A549 (cell line): Measurements from ENCODE around the gene PITPNB. TPM values are rescaled to one million over a fixed set of nuclear protein-coding genes. Genes with fewer than 3 reads are reported as not detected.

Experiments
- ATAC-seq, 2 experiments: fragments of 200-7000 bp in 1 of 2; fragments of >200 bp in 1 of 2; cut with Nextera tagmentation in 1 of 2; cut with Tn5 transposase in 1 of 2; 3 replicates each; pipeline versions ENCODE4 v1.8.0 to v1.9.1; 2018 to 2020; ENCODE audit warnings: mild to moderate bottlenecking in 1 of 2, moderate library complexity in 1 of 2
- CTCF ChIA-PET: fragments of 300-600 bp; sonication (Branson Sonifier 250); formaldehyde crosslinking; extraction: SDS; loops from one replicate; lab custom pipeline; 2021; ENCODE audit warnings: antibody characterized with exemption, inconsistent platforms; lab: Yijun Ruan, JAX
- POLR2A ChIA-PET: fragments of 350-600 bp; formaldehyde crosslinking; extraction: SDS; loops from one replicate; lab custom pipeline; 2021; ENCODE audit warnings: antibody characterized with exemption, inconsistent platforms; lab: Yijun Ruan, JAX
- DNase-seq, 2 experiments: peaks; one replicate each; pipeline versions ENCODE4 v3.0.0 to v3.0.0-alpha.2; 2011 to 2016; ENCODE audit warnings: low read depth in 1 of 2, low spot score in 1 of 2
- FAIRE-seq: peaks from 2 replicates; lab custom pipeline; 2011; peaks lifted over from hg19 to GRCh38; lab: Jason Lieb, UNC
- H3K27ac ChIP-seq, 2 experiments: fragments of >200 bp; sonication (Bioruptor Twin); formaldehyde crosslinking; 3 replicates each; pipeline ENCODE4 v1.5.1; 2016 to 2017
- H3K4me1 ChIP-seq: fragments of >200 bp; sonication (Bioruptor Twin); formaldehyde crosslinking; 3 replicates; pipeline ENCODE4 v1.6.1; 2016
- H3K4me2 ChIP-seq: fragments of >200 bp; sonication (Bioruptor Twin); formaldehyde crosslinking; 3 replicates; pipeline ENCODE4 v1.6.1; 2016
- H3K4me3 ChIP-seq: fragments of >200 bp; sonication (Bioruptor Twin); formaldehyde crosslinking; 3 replicates; pipeline ENCODE4 v1.5.1; 2016
- H3K9me3 ChIP-seq: fragments of >200 bp; sonication (Bioruptor Twin); formaldehyde crosslinking; 3 replicates; pipeline ENCODE4 v1.6.1; 2016
- CBX8 ChIP-seq: fragments of 200-600 bp; sonication (generic); IDR thresholded peaks from 2 replicates; pipeline ENCODE4 v1.6.1; 2016
- CHD4 ChIP-seq: fragments of 200-600 bp; sonication (generic); IDR thresholded peaks from 2 replicates; pipeline ENCODE4 v1.6.1; 2016; ENCODE audit warnings: antibody characterized with exemption, mild to moderate bottlenecking, borderline replicate concordance
- FOSB ChIP-seq: fragments of 250-450 bp; sonication (Bioruptor Pico); IDR thresholded peaks from 2 replicates; pipeline ENCODE4 v1.5.0; 2020; ENCODE audit warnings: mild to moderate bottlenecking, moderate library complexity
- FOSL2 ChIP-seq, 2 experiments: fragments of 450-650 bp in 1 of 2; fragments of >200 bp in 1 of 2; sonication (Bioruptor Twin) in 1 of 2; formaldehyde crosslinking; IDR thresholded peaks; 2 replicates each; pipeline versions ENCODE4 v1.5.0 to v1.6.1; 2016 to 2020; ENCODE audit warnings: mild to moderate bottlenecking in 1 of 2, moderate library complexity in 1 of 2
- FOXS1 ChIP-seq: fragments of 250-450 bp; sonication (Bioruptor Pico); IDR thresholded peaks from 2 replicates; pipeline ENCODE4 v1.5.0; 2020; ENCODE audit warnings: mild to moderate bottlenecking, moderate library complexity
- HOXA7 ChIP-seq: fragments of 250-450 bp; sonication (Bioruptor Pico); IDR thresholded peaks from 2 replicates; pipeline ENCODE4 v1.5.0; 2020; ENCODE audit warnings: mild to moderate bottlenecking, moderate library complexity
- JUNB ChIP-seq: fragments of >200 bp; sonication (Bioruptor Twin); formaldehyde crosslinking; IDR thresholded peaks from 2 replicates; pipeline ENCODE4 v1.6.1; 2016
- NR3C1 ChIP-seq: fragments of >200 bp; sonication (Bioruptor Twin); formaldehyde crosslinking; IDR thresholded peaks from 3 replicates; pipeline ENCODE4 v1.6.1; 2017
- RAD21 ChIP-seq, 2 experiments: fragments of >200 bp in 1 of 2; sonication (Bioruptor Twin) in 1 of 2; formaldehyde crosslinking in 1 of 2; IDR thresholded peaks in 1 of 2; conservative IDR thresholded peaks in 1 of 2; 2 replicates in 1 of 2; 3 replicates in 1 of 2; pipeline ENCODE4 v1.6.1; 2012 to 2018; ENCODE audit warnings: inconsistent platforms in 1 of 2
- RNF2 ChIP-seq: fragments of 200-600 bp; sonication (generic); IDR thresholded peaks from 2 replicates; pipeline ENCODE4 v1.6.1; 2016; ENCODE audit warnings: low read depth, mild to moderate bottlenecking, antibody characterized with exemption, moderate library complexity, borderline replicate concordance
- SMC3 ChIP-seq: fragments of >200 bp; sonication (Bioruptor Twin); formaldehyde crosslinking; IDR thresholded peaks from 3 replicates; pipeline ENCODE4 v1.6.1; 2018; ENCODE audit warnings: inconsistent platforms
- WGBS: methylation state at CpG from one replicate; pipeline ENCODE4 v1.1.6; 2017; ENCODE audit errors: missing lambda C conversion rate; 5-methylcytosine and 5-hydroxymethylcytosine counted together
- polyA plus RNA-seq, 4 experiments: library from polyadenylated mRNA; depleted of rRNA in 3 of 4; stranded (reverse); fragments of >200 nt; fragmentation: RNase III in 1 of 4; extraction: RNeasy Plus Mini Kit Qiagen cat#74134 plus additional on column Dnase treatment in 1 of 4; gene quantifications; 2 replicates in 3 of 4; 3 replicates in 1 of 4; pipeline ENCODE4 v1.2.3, GENCODE V29; 2011 to 2017
- TF ChIP-seq, protein P1 (sequence below): fragments of >200 bp; sonication (Bioruptor Twin); formaldehyde crosslinking; IDR thresholded peaks from 3 replicates; pipeline ENCODE4 v1.5.1; 2016
- TF ChIP-seq, protein P2 (sequence below): fragments of >200 bp; sonication (Bioruptor Twin); formaldehyde crosslinking; IDR thresholded peaks from 3 replicates; pipeline ENCODE4 v1.6.1; 2016
- TF ChIP-seq, protein P3 (sequence below): fragments of 150-350 bp; IDR thresholded peaks from 2 replicates; pipeline ENCODE4 v1.6.1; 2014; ENCODE audit warnings: low read depth, mild to moderate bottlenecking, low read length
- TF ChIP-seq, protein P4 (sequence below): IDR thresholded peaks from 2 replicates; pipeline ENCODE4 v1.6.1; 2012; ENCODE audit warnings: low read depth, borderline replicate concordance

PITPNB gene
- polyA plus RNA-seq, 2 of the 4 experiments (the other 2 are of a cell fraction) = 45.8 to 52.1 TPM

DNA sequence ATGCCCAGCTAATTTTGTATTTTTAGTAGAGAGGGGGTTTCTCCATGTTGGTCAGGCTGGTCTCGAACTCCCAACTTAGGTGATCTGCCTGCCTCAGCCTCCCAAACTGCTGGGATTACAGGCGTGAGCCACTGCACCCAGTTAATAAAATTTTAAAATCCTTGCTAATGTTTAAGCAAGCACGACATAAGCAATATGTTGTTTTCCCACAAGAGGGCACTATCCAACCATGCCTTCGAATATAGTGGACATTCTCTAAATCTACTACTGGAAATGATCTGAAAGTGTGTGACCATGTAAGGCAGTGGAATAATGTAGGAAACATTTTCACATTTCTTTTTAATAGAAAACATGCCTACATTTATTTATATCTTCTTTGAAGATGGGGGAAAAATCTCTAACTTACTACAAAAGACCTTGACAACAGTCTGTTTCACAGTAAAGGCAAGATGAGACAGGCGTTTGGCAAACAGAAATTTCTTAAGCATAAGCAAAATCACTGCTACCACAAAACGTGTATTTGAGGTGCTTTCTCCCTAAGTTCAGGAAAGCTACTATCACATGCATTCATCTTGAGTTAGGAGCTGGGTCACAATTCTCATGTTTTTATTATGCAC lies 38.2 kb downstream of the PITPNB start:
- Histone ChIP-seq H3K27ac (peak overlapping the region; percentile 11 to 39; a peak in 1 of 6 replicates), H3K4me2 (no peak overlapping the region), H3K4me3 (no peak overlapping the region), H3K4me1 (peaks cover 8% of the 10 kb centered on the region; the same call in 2 of the 3 replicates), H3K9me3 (no peaks in the 10 kb centered on the region)
- TF ChIP-seq, protein P1, sequence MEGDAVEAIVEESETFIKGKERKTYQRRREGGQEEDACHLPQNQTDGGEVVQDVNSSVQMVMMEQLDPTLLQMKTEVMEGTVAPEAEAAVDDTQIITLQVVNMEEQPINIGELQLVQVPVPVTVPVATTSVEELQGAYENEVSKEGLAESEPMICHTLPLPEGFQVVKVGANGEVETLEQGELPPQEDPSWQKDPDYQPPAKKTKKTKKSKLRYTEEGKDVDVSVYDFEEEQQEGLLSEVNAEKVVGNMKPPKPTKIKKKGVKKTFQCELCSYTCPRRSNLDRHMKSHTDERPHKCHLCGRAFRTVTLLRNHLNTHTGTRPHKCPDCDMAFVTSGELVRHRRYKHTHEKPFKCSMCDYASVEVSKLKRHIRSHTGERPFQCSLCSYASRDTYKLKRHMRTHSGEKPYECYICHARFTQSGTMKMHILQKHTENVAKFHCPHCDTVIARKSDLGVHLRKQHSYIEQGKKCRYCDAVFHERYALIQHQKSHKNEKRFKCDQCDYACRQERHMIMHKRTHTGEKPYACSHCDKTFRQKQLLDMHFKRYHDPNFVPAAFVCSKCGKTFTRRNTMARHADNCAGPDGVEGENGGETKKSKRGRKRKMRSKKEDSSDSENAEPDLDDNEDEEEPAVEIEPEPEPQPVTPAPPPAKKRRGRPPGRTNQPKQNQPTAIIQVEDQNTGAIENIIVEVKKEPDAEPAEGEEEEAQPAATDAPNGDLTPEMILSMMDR = peak; percentile 59
- TF ChIP-seq RAD21 (conservative IDR thresholded peaks at IDR 0.05 in 1 of 2, IDR thresholded peaks at IDR 0.05 in 1 of 2) (peak; percentile 45 to 60; a peak in 4 of 5 replicates), SMC3 (peak; percentile 50), HOXA7 (CRISPR knock-in tag) (no peak), JUNB (no peak), FOSL2 (IDR thresholded peaks at IDR 0.05) (no peak), FOSL2 (CRISPR knock-in tag; IDR thresholded peaks at IDR 0.05) (no peak), FOXS1 (no peak), FOSB (CRISPR knock-in tag) (no peak), NR3C1 (no peak), CHD4 (no peak), RNF2 (no peak), CBX8 (no peak)
- TF ChIP-seq, protein P2, sequence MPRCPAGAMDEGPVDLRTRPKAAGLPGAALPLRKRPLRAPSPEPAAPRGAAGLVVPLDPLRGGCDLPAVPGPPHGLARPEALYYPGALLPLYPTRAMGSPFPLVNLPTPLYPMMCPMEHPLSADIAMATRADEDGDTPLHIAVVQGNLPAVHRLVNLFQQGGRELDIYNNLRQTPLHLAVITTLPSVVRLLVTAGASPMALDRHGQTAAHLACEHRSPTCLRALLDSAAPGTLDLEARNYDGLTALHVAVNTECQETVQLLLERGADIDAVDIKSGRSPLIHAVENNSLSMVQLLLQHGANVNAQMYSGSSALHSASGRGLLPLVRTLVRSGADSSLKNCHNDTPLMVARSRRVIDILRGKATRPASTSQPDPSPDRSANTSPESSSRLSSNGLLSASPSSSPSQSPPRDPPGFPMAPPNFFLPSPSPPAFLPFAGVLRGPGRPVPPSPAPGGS = no peak
- TF ChIP-seq, protein P3, sequence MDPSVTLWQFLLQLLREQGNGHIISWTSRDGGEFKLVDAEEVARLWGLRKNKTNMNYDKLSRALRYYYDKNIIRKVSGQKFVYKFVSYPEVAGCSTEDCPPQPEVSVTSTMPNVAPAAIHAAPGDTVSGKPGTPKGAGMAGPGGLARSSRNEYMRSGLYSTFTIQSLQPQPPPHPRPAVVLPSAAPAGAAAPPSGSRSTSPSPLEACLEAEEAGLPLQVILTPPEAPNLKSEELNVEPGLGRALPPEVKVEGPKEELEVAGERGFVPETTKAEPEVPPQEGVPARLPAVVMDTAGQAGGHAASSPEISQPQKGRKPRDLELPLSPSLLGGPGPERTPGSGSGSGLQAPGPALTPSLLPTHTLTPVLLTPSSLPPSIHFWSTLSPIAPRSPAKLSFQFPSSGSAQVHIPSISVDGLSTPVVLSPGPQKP = no peak
- TF ChIP-seq, protein P4, sequence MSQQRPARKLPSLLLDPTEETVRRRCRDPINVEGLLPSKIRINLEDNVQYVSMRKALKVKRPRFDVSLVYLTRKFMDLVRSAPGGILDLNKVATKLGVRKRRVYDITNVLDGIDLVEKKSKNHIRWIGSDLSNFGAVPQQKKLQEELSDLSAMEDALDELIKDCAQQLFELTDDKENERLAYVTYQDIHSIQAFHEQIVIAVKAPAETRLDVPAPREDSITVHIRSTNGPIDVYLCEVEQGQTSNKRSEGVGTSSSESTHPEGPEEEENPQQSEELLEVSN = no peak
- ChIA-PET POLR2A (no interaction called here), CTCF (interaction anchor here (0.7 to 4.2 kb wide), 20 partner anchors 9 to 134 kb away, joined by 3 to 29 read pairs (median 4); no protein-coding TSS in a partner anchor)
- DNase-seq = peak; percentile 17 to 52
- WGBS = 16% methylated on average over 6 of the region's 6 CpGs
- no peak for FAIRE-seq
- peak; percentile 81 to 89 for ATAC-seq

DNA sequence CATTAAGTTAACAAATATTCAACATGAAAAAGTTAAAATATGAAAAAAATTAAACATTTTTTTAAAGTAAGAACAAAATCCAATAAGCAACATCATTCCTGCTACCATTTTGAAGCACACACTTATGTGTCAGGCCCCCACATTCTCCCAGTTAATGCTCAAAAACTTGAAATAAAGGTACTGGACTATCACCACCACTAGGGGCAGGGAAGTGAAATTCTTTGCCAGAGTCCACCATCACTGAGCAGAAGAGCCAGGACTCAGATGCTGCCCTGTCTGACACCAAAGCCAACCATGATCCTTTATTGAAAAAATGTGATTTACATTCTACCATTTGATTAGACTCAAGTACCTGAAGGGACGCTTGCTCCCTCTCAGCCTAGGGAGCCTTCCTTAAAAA lies 39.1 kb downstream of the PITPNB start:
- Histone ChIP-seq H3K9me3 (no peaks in the 10 kb centered on the region), H3K4me2 (no peak overlapping the region), H3K27ac (no peak overlapping the region; a peak in 1 of 6 replicates), H3K4me3 (no peak overlapping the region), H3K4me1 (peaks cover 8% of the 10 kb centered on the region; the same call in 2 of the 3 replicates)
- TF ChIP-seq, protein P1 = peak; percentile 38; the same call in 1 of the 3 replicates
- TF ChIP-seq FOSB (CRISPR knock-in tag) = no peak
- 0 out of 5 replicates have a peak, but pooled peaks of 1 of the 2 experiments have one; percentile 1 for TF ChIP-seq RAD21 (conservative IDR thresholded peaks at IDR 0.05 in 1 of 2, IDR thresholded peaks at IDR 0.05 in 1 of 2)
- ChIA-PET POLR2A (no interaction called here), CTCF (interaction anchor here (0.7 to 4.2 kb wide), 17 partner anchors 9 to 135 kb away, joined by 3 to 29 read pairs (median 4); no protein-coding TSS in a partner anchor)
- ATAC-seq (peak; percentile 94 to 95; a peak in 5 of 6 replicates), DNase-seq (peak; percentile 45 to 47), FAIRE-seq (no peak)
- WGBS = 84% methylated on average over 1 of the region's 1 CpG
